Liver (tissue), 9 donors: Measurements from ENCODE around the gene AOPEP. TPM values are rescaled to one million over a fixed set of nuclear protein-coding genes. Genes with fewer than 3 reads are reported as not detected.

Experiments used
- DNase-seq: peaks from one replicate; pipeline ENCODE4 v3.0.0-alpha.2; 2017; ENCODE audit warnings: low spot score
- H3K27ac ChIP-seq, 2 donors: one replicate each; pipeline ENCODE4 v1.7.0; 2013; ENCODE audit warnings: inconsistent platforms in 2 of 2, low read length in 2 of 2, control low read depth in 1 of 2, low read depth in 1 of 2, mild to moderate bottlenecking in 1 of 2
- H3K27me3 ChIP-seq, 4 donors: one replicate each; pipeline versions ENCODE4 v1.6.1 to v1.7.0; 2013; ENCODE audit warnings: low read length in 3 of 4, inconsistent platforms in 1 of 4, mild to moderate bottlenecking in 1 of 4, moderate library complexity in 1 of 4; ENCODE audit not compliant: control insufficient read depth in 4 of 4, insufficient read depth in 4 of 4
- H3K36me3 ChIP-seq, 4 donors: one replicate each; pipeline versions ENCODE4 v1.6.1 to v1.7.0; 2013; ENCODE audit warnings: low read length in 3 of 4, mild to moderate bottlenecking in 3 of 4, low read depth in 1 of 4, moderate library complexity in 1 of 4; ENCODE audit not compliant: control insufficient read depth in 4 of 4, insufficient read depth in 3 of 4
- H3K4me1 ChIP-seq, 4 donors: one replicate each; pipeline versions ENCODE4 v1.6.1 to v1.7.0; 2013; ENCODE audit warnings: low read length in 3 of 4, mild to moderate bottlenecking in 3 of 4, moderate library complexity in 1 of 4; ENCODE audit not compliant: control insufficient read depth in 4 of 4, insufficient read depth in 4 of 4
- H3K4me3 ChIP-seq, 3 donors: one replicate each; pipeline versions ENCODE4 v1.6.1 to v1.7.0; 2013; ENCODE audit warnings: low read length in 3 of 3, control low read depth in 1 of 3, low read depth in 1 of 3, mild to moderate bottlenecking in 1 of 3
- H3K9ac ChIP-seq, 2 donors: one replicate each; pipeline ENCODE4 v1.7.0; 2013; ENCODE audit warnings: low read length in 2 of 2, mild to moderate bottlenecking in 2 of 2, moderate library complexity in 2 of 2, control low read depth in 1 of 2, low read depth in 1 of 2
- H3K9me3 ChIP-seq, 4 donors: one replicate each; pipeline versions ENCODE4 v1.6.1 to v1.7.0; 2013; ENCODE audit warnings: low read length in 3 of 4; ENCODE audit not compliant: control insufficient read depth in 4 of 4
- EGR1 ChIP-seq, 2 donors: IDR thresholded peaks; 2 replicates each; pipeline ENCODE4 v1.6.1; 2016 to 2018; ENCODE audit warnings: antibody characterized with exemption in 2 of 2, low read depth in 2 of 2
- HNF4A ChIP-seq, 2 donors: conservative IDR thresholded peaks; 2 replicates each; pipeline ENCODE4 v1.6.1; 2016; ENCODE audit warnings: antibody characterized with exemption in 2 of 2, mild to moderate bottlenecking in 2 of 2
- NR2F2 ChIP-seq: IDR thresholded peaks from 2 replicates; pipeline ENCODE4 v1.6.1; 2016; ENCODE audit warnings: antibody characterized with exemption
- RXRA ChIP-seq, 2 donors: IDR thresholded peaks; 2 replicates each; pipeline ENCODE4 v1.6.1; 2017 to 2018; ENCODE audit warnings: antibody characterized with exemption in 2 of 2, mild to moderate bottlenecking in 1 of 2
- SP1 ChIP-seq: IDR thresholded peaks from 2 replicates; pipeline ENCODE4 v1.6.1; 2018; ENCODE audit warnings: antibody characterized with exemption, mild to moderate bottlenecking
- TAF1 ChIP-seq: conservative IDR thresholded peaks from 2 replicates; pipeline ENCODE4 v1.6.1; 2016; ENCODE audit warnings: antibody characterized with exemption, mild to moderate bottlenecking
- WGBS: extraction: QIAGEN DNeasy Blood & Tissue Kit; methylation state at CpG from one replicate; pipeline ENCODE4 v1.1.7; 2013; 5-methylcytosine and 5-hydroxymethylcytosine counted together
- polyA plus RNA-seq, 2 donors: library from polyadenylated mRNA; stranded (reverse) in 1 of 2; unstranded in 1 of 2; fragments of 200-250 nt in 1 of 2; fragments of >200 nt in 1 of 2; fragmentation: Nextera tagmentation in 1 of 2; extraction: Ambion mirVana in 1 of 2; gene quantifications; one replicate each; pipeline versions ENCODE4 v1.2.1 to v1.2.3, GENCODE V29; 2013 to 2015
- total RNA-seq, 2 donors: library from RNA; depleted of rRNA; stranded (reverse); fragments of >200 nt; gene quantifications; one replicate each; pipeline ENCODE4 v1.2.3, GENCODE V29; 2014
- TF ChIP-seq, protein P1 (sequence below): IDR thresholded peaks from 2 replicates; pipeline ENCODE4 v1.6.1; 2016; ENCODE audit warnings: antibody characterized with exemption, mild to moderate bottlenecking
- TF ChIP-seq, protein P2 (sequence below): IDR thresholded peaks from 2 replicates; pipeline ENCODE4 v1.6.1; 2016; ENCODE audit warnings: antibody characterized with exemption
- TF ChIP-seq, protein P3 (sequence below): IDR thresholded peaks from 2 replicates; pipeline ENCODE4 v1.6.1; 2016; ENCODE audit warnings: antibody characterized with exemption
- donor health status: healthy.
- donor health status: healthy.
- donor health status: healthy.
- donor health status: healthy.
- donor health status: healthy.

AOPEP gene
- total and polyA plus RNA-seq, 4 donors, result 22.2 to 77.1 (median 34.8) TPM

DNA sequence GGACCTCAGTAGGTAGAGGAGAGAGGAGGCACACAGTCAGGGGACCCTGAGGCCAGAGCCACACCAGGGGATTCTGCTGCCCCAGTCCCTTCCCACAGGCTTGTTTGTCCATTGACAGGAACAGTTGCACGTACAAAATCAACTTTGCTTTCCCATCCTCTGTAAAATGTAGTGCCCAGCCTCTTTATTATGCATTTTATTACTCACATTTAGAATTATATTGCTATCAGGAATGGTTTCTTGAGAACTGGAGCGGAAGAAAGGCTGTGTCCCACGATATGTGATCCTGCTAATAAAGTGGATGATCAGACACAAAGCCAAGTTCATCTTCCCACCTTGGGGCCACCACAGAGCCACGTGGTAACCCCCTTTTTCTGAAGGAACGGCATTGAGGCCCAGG, 313.6 kb downstream of the AOPEP start (continued):
- TF ChIP-seq, protein P1, sequence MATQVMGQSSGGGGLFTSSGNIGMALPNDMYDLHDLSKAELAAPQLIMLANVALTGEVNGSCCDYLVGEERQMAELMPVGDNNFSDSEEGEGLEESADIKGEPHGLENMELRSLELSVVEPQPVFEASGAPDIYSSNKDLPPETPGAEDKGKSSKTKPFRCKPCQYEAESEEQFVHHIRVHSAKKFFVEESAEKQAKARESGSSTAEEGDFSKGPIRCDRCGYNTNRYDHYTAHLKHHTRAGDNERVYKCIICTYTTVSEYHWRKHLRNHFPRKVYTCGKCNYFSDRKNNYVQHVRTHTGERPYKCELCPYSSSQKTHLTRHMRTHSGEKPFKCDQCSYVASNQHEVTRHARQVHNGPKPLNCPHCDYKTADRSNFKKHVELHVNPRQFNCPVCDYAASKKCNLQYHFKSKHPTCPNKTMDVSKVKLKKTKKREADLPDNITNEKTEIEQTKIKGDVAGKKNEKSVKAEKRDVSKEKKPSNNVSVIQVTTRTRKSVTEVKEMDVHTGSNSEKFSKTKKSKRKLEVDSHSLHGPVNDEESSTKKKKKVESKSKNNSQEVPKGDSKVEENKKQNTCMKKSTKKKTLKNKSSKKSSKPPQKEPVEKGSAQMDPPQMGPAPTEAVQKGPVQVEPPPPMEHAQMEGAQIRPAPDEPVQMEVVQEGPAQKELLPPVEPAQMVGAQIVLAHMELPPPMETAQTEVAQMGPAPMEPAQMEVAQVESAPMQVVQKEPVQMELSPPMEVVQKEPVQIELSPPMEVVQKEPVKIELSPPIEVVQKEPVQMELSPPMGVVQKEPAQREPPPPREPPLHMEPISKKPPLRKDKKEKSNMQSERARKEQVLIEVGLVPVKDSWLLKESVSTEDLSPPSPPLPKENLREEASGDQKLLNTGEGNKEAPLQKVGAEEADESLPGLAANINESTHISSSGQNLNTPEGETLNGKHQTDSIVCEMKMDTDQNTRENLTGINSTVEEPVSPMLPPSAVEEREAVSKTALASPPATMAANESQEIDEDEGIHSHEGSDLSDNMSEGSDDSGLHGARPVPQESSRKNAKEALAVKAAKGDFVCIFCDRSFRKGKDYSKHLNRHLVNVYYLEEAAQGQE, result no peak
- TF ChIP-seq SP1, result no peak
- TF ChIP-seq, protein P2, sequence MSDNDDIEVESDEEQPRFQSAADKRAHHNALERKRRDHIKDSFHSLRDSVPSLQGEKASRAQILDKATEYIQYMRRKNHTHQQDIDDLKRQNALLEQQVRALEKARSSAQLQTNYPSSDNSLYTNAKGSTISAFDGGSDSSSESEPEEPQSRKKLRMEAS, result no peak
- no peak for TF ChIP-seq HNF4A (conservative IDR thresholded peaks at IDR 0.05)
- TF ChIP-seq RXRA (IDR thresholded peaks at IDR 0.05), result no peak
- no peak for TF ChIP-seq NR2F2
- no peak for TF ChIP-seq TAF1

DNA sequence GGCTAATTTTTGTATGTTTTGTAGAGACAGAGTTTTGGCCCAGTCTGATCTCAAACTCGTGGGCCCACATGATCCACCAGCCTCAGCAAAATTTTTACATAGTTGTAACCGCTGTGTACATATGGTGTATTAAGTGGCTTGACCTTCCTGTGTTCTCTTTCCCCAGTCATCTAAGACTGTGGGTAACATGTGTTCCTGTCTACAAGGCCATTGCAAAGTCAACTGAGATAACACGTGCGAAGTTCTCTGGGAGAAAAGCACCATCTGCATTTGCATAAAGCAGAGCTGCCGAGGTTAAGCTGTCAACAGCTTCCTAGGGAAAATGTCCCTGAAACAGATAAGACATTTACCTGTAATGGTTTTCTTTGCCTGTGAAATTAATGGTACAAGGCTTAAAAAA, 317.3 kb downstream of the AOPEP start:
- no peak for DNase-seq
- 62% methylated on average over 5 of the region's 5 CpGs for WGBS

DNA sequence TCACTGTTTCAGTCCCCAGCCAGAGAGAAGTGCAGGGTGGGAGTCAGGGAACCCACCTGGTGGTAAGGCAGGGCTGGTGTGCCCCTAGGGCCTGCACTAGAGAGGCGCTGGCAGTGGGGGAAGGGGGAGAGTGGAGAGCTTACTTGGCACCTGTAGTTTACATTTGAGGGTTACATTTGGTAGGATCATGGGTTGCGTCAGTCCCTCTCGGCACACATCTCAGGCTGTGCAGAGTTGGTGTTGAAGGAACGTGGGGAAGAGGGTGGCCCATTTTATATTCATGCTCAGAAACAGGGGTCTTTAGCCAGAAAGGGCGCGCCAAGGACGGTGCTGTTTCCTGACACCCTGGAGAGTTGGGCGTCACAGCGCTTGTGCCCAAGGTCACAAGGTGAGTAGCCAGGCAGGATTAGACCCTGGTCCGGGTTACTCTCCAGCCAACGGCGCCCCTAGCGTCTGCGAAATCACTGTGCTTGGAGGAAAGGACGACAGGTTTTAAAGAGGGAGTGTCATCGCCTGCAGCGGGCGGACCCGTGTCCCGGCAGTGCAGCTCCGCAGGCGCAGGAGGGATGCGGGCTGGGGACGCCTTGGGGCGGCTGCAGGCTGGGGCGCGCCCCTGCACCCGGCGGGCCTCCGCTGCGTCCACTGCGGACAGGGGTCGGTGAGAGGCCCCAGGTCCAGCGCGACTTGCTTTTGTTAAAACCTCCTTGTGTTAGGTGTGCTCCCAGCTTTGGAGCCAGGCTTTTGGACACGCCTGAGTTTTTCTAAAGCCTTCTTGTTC, 318.4 kb downstream of the AOPEP start:
- no peaks in the 10 kb centered on the region for H3K27me3 ChIP-seq
- H3K4me3 ChIP-seq, result no peak overlapping the region
- no peak for DNase-seq
- peaks cover 6 to 41% (median 24%) of the 10 kb centered on the region in 4 donors for H3K4me1 ChIP-seq
- H3K9ac ChIP-seq, result no peak overlapping the region
- TF ChIP-seq RXRA (IDR thresholded peaks at IDR 0.05), result no peak
- no peaks in the 10 kb centered on the region for H3K9me3 ChIP-seq
- peak overlapping the region in 1 of 2 donors; percentile 36 for H3K27ac ChIP-seq
- peaks cover 0 to 25% (median 19%) of the 10 kb centered on the region in 4 donors for H3K36me3 ChIP-seq
- 89% methylated on average over 36 of the region's 36 CpGs for WGBS

More for the DNA sequence above, 317.3 kb downstream of the AOPEP start:
- H3K4me3 ChIP-seq, result no peak overlapping the region
- peaks cover 4 to 39% (median 22%) of the 10 kb centered on the region in 4 donors for H3K4me1 ChIP-seq
- TF ChIP-seq NR2F2 (peak; percentile 31), EGR1 (IDR thresholded peaks at IDR 0.05; ENCODE audit: low read depth in 2 of 2) (no peak)
- peaks cover 0 to 27% (median 21%) of the 10 kb centered on the region in 4 donors for H3K36me3 ChIP-seq
- H3K27me3 ChIP-seq, result no peaks in the 10 kb centered on the region
- H3K27ac ChIP-seq, result no peak overlapping the region
- H3K9me3 ChIP-seq, result no peaks in the 10 kb centered on the region
- H3K9ac ChIP-seq, result no peak overlapping the region

DNA sequence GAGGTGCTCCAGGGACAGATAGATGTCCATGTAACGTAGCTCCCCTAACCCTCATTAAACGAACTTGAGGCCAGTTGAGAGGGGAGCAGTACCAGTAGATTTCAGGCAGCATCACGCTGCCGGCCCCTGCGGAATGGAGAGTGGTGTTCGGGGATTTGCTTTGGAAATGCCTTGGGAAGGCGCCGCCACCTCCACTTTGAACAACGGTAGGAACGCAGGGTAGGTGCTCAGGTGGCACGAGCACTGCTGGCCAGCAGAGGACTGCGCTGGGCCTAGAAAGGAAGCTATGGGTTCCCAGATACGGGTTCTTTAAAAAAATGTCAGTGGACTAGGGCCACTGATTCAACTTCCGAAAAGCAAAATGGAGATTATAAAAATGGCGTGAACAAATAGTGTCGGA, 319.3 kb downstream of the AOPEP start:
- TF ChIP-seq EGR1 (IDR thresholded peaks at IDR 0.05; ENCODE audit: low read depth in 2 of 2), result no peak
- TF ChIP-seq, protein P3, sequence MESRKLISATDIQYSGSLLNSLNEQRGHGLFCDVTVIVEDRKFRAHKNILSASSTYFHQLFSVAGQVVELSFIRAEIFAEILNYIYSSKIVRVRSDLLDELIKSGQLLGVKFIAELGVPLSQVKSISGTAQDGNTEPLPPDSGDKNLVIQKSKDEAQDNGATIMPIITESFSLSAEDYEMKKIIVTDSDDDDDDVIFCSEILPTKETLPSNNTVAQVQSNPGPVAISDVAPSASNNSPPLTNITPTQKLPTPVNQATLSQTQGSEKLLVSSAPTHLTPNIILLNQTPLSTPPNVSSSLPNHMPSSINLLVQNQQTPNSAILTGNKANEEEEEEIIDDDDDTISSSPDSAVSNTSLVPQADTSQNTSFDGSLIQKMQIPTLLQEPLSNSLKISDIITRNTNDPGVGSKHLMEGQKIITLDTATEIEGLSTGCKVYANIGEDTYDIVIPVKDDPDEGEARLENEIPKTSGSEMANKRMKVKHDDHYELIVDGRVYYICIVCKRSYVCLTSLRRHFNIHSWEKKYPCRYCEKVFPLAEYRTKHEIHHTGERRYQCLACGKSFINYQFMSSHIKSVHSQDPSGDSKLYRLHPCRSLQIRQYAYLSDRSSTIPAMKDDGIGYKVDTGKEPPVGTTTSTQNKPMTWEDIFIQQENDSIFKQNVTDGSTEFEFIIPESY, result no peak
- TF ChIP-seq HNF4A (conservative IDR thresholded peaks at IDR 0.05), result no peak
- Histone ChIP-seq H3K9me3 (no peaks in the 10 kb centered on the region), H3K36me3 (peaks cover 0 to 20% (median 13%) of the 10 kb centered on the region in 4 donors)

More for the DNA sequence above, 319.3 kb downstream of the AOPEP start:
- no peak for DNase-seq
- Histone ChIP-seq H3K4me3 (no peak overlapping the region), H3K4me1 (peaks cover 6 to 33% (median 20%) of the 10 kb centered on the region in 4 donors), H3K27ac (no peak overlapping the region), H3K9ac (no peak overlapping the region), H3K27me3 (no peaks in the 10 kb centered on the region)
- WGBS, result 87% methylated on average over 16 of the region's 16 CpGs
